HL-60 (cell line): Measurements from ENCODE around the gene KCNJ16.

Experiments
- DNase-seq, 2 experiments: peaks; one replicate each; pipeline ENCODE4 v3.0.0-alpha.2; 2010 to 2020; ENCODE audit warnings: low read depth in 1 of 2, low spot score in 1 of 2
- H3K27ac ChIP-seq: fragments of 250-450 bp; sonication (Bioruptor Pico); replicated peaks from 2 replicates; pipeline ENCODE4 v1.5.1; 2020; ENCODE audit warnings: mild to moderate bottlenecking, moderate library complexity
- H3K27me3 ChIP-seq: fragments of 250-450 bp; sonication (Bioruptor Pico); 2 replicates; pipeline ENCODE4 v1.5.1; 2021; ENCODE audit warnings: mild to moderate bottlenecking, moderate library complexity; ENCODE audit not compliant: insufficient read depth, poor library complexity, severe bottlenecking
- H3K4me3 ChIP-seq: replicated peaks from 2 replicates; pipeline ENCODE4 v1.5.1; 2011; ENCODE audit warnings: mild to moderate bottlenecking, control low read depth, low read length; ENCODE audit not compliant: insufficient read depth
- GABPA ChIP-seq: IDR thresholded peaks from 2 replicates; pipeline ENCODE4 v1.6.1; 2012; ENCODE audit warnings: low read depth
- POLR2AphosphoS5 ChIP-seq: IDR thresholded peaks from 2 replicates; pipeline ENCODE4 v1.6.1; 2012; ENCODE audit warnings: low read depth
- SPI1 ChIP-seq: IDR thresholded peaks from 2 replicates; pipeline ENCODE4 v1.6.1; 2012; ENCODE audit warnings: low read depth, mild to moderate bottlenecking, borderline replicate concordance
- TF ChIP-seq, protein P1 (sequence below): IDR thresholded peaks from one replicate; pipeline ENCODE4 v1.5.1; 2011; ENCODE audit warnings: low read length, control low read depth, inconsistent platforms; ENCODE audit not compliant: insufficient read depth
- TF ChIP-seq, protein P2 (sequence below): IDR thresholded peaks from 2 replicates; pipeline ENCODE4 v1.6.1; 2012; ENCODE audit warnings: low read depth; ENCODE audit not compliant: insufficient replicate concordance

Gene KCNJ16

DNA sequence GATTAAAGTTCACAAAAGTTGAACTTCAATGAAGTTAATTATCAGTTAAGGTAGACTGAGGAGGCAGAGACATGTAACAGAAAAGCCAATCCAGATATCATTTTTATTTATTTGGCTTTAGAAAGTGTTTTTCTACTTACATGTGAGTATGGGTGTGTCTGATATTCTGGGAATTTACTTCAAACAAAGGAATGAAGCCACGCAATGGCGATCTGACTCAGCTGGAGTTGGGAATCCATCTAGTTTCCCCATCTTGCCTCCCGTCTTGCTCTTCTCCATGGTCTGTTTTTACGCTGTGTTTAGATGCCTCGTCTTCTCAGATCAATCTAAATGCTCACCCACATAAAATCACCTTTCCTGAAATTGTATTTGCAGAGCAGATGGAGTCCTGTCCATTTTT is 1.7 kb upstream of the KCNJ16 start:
- TF ChIP-seq, protein P1, sequence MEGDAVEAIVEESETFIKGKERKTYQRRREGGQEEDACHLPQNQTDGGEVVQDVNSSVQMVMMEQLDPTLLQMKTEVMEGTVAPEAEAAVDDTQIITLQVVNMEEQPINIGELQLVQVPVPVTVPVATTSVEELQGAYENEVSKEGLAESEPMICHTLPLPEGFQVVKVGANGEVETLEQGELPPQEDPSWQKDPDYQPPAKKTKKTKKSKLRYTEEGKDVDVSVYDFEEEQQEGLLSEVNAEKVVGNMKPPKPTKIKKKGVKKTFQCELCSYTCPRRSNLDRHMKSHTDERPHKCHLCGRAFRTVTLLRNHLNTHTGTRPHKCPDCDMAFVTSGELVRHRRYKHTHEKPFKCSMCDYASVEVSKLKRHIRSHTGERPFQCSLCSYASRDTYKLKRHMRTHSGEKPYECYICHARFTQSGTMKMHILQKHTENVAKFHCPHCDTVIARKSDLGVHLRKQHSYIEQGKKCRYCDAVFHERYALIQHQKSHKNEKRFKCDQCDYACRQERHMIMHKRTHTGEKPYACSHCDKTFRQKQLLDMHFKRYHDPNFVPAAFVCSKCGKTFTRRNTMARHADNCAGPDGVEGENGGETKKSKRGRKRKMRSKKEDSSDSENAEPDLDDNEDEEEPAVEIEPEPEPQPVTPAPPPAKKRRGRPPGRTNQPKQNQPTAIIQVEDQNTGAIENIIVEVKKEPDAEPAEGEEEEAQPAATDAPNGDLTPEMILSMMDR, result no peak
- TF ChIP-seq SPI1, result no peak
- TF ChIP-seq POLR2AphosphoS5, result no peak
- no peak for DNase-seq
- H3K27me3 ChIP-seq, result peaks cover 4% of the 10 kb centered on the region
- no peak overlapping the region for H3K4me3 ChIP-seq
- no peak overlapping the region for H3K27ac ChIP-seq

DNA sequence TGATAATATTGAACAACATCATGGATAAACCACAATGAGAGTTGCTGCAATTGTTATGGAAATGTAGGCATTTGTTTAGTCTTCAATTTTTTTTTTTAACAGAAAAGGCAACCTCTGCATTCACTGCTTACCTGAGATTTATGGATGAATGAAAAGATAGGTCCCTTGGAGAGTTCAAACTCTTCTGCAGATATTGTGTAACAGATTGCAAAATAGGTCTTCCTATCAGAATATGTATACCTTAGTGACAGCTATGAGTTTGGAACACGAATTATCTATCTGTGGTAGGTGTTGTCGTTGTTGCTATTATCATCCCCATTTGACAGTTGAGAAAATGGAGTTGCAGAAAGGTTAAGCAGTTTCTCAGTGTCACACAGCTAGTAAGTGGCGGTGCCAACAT is 1.2 kb upstream of the KCNJ16 start:
- Histone ChIP-seq H3K27ac (no peak overlapping the region), H3K4me3 (no peak overlapping the region), H3K27me3 (peaks cover 4% of the 10 kb centered on the region)
- no peak for DNase-seq
- TF ChIP-seq, protein P1, result no peak
- TF ChIP-seq SPI1 (no peak), GABPA (no peak), POLR2AphosphoS5 (no peak)
- TF ChIP-seq, protein P2, sequence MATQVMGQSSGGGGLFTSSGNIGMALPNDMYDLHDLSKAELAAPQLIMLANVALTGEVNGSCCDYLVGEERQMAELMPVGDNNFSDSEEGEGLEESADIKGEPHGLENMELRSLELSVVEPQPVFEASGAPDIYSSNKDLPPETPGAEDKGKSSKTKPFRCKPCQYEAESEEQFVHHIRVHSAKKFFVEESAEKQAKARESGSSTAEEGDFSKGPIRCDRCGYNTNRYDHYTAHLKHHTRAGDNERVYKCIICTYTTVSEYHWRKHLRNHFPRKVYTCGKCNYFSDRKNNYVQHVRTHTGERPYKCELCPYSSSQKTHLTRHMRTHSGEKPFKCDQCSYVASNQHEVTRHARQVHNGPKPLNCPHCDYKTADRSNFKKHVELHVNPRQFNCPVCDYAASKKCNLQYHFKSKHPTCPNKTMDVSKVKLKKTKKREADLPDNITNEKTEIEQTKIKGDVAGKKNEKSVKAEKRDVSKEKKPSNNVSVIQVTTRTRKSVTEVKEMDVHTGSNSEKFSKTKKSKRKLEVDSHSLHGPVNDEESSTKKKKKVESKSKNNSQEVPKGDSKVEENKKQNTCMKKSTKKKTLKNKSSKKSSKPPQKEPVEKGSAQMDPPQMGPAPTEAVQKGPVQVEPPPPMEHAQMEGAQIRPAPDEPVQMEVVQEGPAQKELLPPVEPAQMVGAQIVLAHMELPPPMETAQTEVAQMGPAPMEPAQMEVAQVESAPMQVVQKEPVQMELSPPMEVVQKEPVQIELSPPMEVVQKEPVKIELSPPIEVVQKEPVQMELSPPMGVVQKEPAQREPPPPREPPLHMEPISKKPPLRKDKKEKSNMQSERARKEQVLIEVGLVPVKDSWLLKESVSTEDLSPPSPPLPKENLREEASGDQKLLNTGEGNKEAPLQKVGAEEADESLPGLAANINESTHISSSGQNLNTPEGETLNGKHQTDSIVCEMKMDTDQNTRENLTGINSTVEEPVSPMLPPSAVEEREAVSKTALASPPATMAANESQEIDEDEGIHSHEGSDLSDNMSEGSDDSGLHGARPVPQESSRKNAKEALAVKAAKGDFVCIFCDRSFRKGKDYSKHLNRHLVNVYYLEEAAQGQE, result no peak

DNA sequence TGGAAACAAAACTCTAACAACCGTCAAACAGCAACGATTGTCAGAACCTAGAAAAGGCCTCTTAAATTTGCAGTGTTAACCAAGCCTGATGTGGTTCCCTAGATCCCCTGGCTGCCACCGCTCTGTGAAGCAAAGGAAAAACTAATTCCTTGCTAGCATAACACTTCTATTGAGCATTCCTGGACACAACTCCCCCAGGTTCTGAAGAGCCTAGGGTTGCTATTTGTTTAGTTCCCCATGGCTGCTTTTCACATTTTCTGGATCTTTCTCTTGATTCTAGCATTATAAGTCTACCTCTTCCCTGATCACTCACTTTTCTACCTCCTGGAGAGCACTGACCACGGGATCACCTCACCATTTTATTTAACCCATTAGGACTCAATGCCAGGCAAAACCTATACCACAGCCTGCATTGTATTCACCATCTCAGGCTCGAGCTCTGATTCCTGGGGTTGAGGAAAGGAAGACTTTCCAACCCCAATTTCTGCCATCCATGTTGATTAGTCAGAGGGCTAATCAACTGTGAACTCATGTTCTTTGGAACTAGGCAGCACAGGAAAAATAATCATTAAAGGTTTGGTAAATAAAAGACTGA is 692 bp upstream of the KCNJ16 start:
- TF ChIP-seq, protein P1, result no peak
- no peak for TF ChIP-seq SPI1
- TF ChIP-seq GABPA, result no peak
- TF ChIP-seq, protein P2, result no peak
- no peak for TF ChIP-seq POLR2AphosphoS5
- DNase-seq, result no peak
- Histone ChIP-seq H3K27ac (no peak overlapping the region), H3K27me3 (peaks cover 4% of the 10 kb centered on the region), H3K4me3 (no peak overlapping the region)

DNA sequence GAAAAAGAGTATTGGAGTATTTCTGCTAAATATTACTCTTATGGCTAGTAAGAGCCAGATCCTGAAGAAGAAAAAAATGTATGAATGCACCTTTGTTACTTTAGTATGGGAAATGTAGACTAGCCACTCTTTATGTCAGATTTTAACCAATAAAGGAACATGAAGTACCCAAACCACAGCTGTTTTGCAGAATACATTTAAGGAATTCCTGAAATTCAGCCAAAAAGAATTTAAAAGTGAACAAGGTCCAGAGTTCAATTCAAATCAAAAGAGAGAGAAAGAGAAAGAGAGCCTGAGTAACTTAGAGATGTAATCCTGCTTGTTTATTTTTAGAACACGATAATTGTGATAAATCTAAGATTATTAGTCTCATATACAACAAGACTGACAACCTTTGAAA is 1.2 kb downstream of the KCNJ16 start:
- H3K4me3 ChIP-seq, result no peak overlapping the region
- no peak for TF ChIP-seq GABPA
- TF ChIP-seq, protein P2, result no peak
- no peak for TF ChIP-seq POLR2AphosphoS5
- TF ChIP-seq SPI1, result no peak
- TF ChIP-seq, protein P1, result no peak

More for the DNA sequence above, 1.2 kb downstream of the KCNJ16 start:
- no peaks in the 10 kb centered on the region for H3K27me3 ChIP-seq
- DNase-seq, result no peak
- H3K27ac ChIP-seq, result no peak overlapping the region
